HG02588 (cell line): Measurements from ENCODE around the gene PABPC1L2A.
"Not testable (repeated sequence)": the region's sequence is repeated elsewhere in the genome, so short reads cannot be mapped to it uniquely, and the experiment has no call there.

Experiments
- ATAC-seq: cut with Tn5 transposase; IDR thresholded peaks from one replicate; pipeline ENCODE4 v1.9.1; 2021; ENCODE audit warnings: mild to moderate bottlenecking, moderate library complexity; ENCODE audit not compliant: unreplicated experiment

The PABPC1L2A gene

DNA sequence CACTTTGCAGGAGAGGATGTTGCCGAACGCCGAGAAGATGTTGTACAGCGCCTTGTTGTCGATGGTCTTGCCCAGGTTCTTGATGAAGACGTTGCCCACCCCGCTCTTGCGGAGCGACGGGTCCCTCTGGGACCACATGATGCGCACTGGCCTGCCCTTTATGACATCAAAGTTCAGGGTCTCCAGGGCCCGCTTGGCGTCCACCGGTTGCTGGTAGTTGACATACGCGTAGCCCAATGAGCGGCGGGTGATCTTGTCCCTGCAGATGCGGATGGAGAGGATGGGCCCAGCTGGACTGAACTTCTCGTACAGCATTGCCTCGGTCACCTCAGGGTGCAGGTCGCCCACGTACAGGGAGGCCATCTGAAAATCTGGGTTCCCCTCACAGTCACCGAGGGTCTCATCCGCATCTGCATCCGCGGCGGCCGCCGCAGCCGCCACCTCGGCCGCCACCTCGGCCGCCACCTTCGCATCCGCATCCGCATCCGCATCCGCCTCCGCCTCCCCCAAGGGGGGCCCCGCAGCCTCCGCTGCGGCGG lies at the start of gene PABPC1L2A:
PABPC1L2A (minus strand) TSS at position 489 of the 539 bp plus-strand sequence; CDS start at position 363, 126 bp downstream.
- not testable (repeated sequence) for ATAC-seq

DNA sequence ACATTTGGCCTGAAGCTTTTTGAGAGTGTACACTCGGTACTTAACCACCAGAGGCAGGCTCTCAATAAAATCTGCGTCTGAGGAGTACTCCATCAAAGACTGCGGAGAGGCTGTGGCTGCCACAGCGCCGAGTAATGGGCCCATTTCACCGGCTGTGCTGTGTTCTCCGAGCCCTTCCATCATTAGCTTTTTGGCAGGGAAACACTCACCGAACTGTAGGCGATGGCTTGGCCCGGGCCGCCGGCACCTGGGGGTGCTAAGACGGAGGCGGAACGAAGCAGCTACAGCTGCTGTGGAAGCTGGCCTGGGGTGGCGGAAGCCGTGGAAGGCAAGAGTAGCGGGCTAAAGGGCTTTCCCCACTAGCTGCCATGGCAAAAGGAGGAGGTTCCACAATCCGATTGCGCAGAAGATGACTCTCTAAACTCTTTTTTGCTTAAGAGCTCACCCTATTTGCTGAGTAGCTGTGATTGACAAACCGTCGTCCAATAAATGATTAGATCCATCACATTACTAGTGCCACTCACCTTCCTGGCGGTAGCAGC lies 48.5 kb upstream of the PABPC1L2A start:
- ATAC-seq: no peak

DNA sequence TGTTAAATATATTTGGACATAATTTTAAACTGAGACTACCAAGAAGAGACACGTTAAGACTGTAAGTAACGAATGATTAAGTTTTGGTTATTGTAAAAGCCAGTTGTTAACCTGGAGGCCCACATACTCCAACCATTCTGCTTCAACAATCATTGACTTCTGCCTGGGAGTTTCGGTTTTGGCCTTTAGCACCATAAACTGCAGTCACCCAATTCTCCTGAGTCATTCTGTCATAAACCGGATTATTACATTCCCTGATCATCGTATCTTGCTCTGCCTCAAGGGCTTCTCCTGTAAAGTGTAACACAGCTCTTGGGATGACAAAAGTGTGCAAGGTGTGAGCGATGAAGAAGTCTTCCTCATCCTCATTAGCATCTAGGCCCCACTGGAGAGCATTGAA lies 46.9 kb upstream of the PABPC1L2A start:
- ATAC-seq: no peak

DNA sequence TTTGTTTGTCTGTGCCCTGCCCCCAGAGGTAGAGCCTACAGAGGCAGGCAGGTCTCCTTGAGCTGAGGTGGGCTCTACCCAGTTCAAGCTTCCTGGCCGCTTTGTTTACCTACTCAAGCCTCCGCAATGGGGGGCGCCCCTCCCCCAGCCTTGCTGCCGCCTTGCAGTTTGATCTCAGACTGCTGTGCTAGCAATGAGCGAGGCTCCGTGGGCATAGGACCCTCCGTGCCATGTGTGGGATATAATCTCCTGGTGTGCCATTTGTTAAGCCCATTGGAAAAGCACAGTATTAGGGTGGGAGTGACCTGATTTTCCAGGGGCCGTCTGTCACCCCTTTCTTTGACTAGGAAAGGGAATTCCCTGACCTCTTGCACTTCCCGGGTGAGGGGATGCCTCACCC lies 20.2 kb upstream of the PABPC1L2A start:
- ATAC-seq: not testable (repeated sequence)

DNA sequence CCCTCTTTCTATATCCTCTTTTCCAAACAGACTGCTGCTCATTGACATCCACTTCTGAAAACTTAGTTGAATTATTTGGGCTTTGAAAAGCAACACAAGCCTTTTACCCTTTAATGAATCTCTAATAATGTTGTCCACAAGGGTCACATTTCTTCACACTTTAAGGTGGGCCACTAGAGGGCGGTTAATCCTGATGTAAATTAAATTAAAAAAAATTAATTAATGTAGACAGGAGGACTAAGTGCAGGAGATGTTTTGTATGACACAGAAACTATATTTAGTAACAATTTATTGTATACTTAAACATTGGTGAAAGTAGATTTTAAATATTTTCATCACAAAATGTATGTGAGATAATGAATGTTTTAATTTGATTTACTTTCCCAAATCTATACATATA lies 7.5 kb upstream of the PABPC1L2A start:
- not testable (repeated sequence) for ATAC-seq

DNA sequence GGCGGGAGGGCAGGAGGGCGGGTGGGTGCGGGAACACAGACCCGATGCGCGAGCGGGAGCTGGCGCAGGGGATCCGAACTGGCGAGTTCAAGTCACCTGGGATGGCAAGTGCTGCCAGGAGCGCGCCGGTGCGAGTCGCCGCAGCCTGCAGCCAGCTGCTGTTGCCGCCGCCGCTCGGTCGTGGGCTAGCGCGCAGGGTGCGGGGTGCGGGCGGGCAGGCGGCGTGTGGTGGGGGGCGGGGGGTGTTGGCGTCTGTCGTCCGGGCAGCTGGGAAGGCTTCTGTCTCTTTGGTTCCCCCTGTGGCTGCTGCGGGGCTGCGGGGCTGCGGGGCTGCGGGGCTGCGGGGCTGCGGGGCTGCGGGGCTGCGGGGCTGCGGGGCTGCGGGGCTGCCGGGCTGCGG lies 572 bp upstream of the PABPC1L2A start:
- ATAC-seq: not testable (repeated sequence)

DNA sequence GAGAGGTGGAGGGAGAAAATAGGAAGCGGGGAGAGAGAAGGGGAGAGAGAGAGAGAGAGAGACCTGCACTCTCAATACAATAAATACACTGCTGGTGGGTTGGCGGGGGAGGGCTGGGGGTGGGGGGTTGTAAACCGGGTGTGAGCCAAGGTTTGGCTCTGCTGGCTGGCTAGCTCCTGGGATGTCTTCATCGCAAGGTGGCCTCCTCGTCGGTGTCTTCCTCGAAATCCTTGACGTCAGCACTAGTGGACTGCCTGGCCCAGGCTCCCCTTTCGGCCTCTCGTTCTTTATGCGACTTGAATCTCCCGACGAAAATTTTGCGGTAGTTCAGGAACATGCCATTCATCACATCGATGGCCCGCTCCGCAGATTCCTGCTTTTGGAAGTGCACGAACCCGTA lies 715 bp downstream of the PABPC1L2A start:
- not testable (repeated sequence) for ATAC-seq

DNA sequence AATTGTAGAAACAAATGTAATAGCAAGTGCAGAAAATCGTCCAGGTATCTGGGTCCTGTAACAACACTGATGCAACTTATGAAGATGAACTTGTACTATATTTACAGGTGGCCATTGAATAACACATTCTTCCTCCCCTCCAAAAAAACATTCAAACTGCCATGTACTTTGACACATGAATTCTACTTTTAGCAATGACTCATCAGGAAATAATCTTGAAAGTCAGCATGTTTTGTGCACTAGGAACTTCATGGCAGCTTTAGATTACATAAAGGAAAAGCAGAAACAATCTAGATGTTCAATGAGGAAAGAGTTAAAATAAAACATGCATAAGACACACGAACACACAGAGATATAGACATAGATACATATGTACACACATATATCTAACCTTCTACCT lies 2.5 kb downstream of the PABPC1L2A start:
- ATAC-seq: no peak

DNA sequence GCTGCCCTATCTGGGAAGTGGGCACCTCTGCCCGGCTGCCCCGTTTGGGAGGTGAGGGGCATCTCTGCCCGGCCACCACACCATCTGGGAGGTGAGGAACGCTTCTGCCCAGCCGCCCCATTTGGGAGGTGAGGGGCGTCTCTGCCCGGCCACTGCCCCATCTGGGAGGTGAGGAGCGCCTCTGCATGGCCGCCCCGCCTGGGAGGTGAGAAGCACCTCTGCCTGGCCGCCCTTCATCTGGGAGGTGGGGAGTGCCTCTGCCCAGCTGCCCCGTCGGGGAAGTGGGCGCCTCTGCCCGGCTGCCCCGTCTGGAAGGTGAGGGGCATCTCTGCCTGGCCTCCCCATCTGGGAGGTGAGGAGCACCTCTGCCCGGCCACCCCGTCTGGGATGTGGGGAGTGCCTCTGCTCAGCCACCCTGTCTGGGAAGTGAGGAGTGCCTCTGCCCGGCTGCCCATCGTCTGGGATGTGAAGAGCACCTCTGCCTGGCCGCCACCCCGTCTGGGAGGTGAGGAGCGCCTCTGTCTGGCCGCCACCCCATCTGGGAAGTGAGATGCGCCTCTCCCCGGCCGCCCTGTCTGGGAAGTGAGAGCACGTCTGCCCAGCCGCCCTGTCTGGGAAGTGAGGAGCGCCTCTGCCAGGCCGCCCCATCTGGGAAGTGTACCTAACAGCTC lies 9.8 kb downstream of the PABPC1L2A start:
- no peak for ATAC-seq

DNA sequence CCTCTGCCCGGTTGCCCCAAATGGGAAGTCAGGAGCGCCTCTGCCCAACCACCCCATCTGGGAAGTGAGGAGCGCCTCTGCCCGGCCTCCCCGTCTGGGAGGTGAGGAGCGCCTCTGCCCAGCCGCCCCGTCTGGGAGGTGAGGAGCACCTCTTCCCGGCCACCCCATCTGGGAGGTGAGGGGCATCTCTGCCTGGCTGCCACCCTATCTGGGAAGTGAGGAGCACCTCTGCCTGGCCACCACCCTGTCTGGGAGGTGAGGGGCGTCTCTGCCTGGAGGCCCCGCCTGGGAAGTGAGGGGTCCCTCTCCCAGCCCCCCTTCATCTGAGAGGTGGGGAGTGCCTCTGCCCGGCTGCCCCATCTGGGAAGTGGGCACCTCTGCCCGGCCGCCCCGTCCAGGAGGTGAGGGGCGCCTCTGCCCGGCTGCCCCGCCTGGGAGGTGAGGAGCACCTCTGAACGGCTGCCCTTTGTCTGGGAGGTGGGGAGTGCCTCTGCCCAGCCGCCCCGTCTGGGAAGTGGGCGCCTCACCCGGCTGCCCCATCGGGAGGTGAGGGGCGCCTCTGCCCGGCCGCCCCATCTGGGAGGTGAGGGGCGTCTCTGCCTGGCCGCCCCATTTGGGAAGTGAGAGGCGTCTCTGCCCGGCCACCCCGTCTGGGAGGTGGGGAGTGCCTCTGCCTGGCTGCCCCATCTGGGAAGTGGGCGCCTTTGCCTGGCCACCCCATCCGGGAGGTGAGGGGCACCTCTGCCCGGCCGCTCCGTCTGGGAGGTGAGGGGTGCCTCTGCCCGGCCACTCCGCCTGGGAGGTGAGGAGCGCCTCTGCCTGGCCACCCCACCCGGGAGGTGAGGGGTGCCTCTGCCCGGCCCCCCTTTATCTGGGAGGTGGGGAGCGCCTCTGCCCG lies 10.6 kb downstream of the PABPC1L2A start:
- ATAC-seq: no peak

DNA sequence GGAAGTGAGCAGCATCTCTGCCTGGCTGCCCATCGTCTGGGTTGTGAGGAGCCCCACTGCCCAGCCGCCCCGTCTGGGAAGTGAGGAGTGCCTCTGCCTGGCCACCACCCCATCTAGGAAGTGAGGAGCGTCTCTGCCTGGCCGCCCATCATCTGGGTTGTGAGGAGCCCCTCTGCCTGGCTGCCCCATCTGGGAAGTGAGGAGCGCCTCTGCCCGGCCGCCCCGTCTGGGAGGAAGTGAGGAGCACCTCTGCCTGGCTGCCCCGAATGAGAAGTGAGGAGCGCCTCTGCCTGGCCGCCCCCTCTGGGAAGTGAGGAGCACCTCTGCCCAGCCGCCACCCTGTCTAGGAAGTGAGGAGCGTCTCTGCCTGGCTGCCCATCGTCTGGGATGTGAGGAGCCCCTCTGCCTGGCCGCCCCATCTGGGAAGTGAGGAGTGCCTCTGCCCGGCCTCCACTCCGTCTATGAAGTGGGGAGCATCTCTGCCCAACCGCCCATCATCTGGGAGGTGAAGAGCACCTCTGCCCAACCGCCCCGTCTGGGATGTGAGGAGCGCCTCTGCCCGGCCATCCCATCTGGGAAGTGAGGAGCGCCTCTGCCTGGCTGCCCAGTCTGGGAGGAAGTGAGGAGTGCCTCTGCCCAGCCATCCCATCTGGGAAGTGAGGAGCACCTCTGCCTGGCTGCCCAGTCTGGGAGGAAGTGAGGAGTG lies 11.4 kb downstream of the PABPC1L2A start:
- not testable (repeated sequence) for ATAC-seq

DNA sequence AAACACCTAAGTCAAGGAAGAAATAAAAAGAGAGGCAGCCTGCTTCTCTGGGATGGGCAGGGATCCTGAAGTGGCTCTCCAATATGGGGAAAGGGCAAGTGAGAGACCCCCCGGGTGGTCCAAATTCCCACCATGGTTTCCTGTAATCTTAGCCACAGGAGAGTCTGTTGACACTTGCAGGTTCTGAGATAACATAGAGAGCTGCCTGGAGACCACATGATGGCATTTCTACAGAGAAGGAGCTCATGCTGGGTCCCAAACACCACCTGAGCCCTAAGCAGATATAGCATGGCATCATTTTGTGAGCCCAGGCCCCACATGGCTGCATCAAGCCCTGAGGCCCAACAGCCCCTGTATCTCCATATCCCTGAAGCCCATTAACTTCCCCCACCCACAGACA lies 50.4 kb downstream of the PABPC1L2A start:
- ATAC-seq: no peak
